HepG2 (cell line): Measurements from ENCODE around the gene PRM2. TPM values are rescaled to one million over a fixed set of nuclear protein-coding genes. Genes with fewer than 3 reads are reported as not detected.
A peak's percentile ranks its signal among the peaks of the same experiment; 100 is the strongest.

Source experiments
- ATF6 ChIP-seq: sonication (generic); formaldehyde crosslinking; conservative IDR thresholded peaks from 2 replicates; pipeline ENCODE4 v1.4.0; 2020; ENCODE audit warnings: missing genetic modification reagents
- CEBPB ChIP-seq: IDR thresholded peaks from 2 replicates; pipeline ENCODE4 v1.6.1; 2011; ENCODE audit warnings: low read depth, low read length, improper control_type of control experiment, borderline replicate concordance
- EP300 ChIP-seq, 3 experiments: sonication (generic) in 1 of 3; formaldehyde crosslinking in 1 of 3; IDR thresholded peaks; 2 replicates each; pipeline versions ENCODE4 v1.5.1 to v1.6.1; 2011 to 2020; ENCODE audit warnings: low read depth in 2 of 3, low read length in 2 of 3, borderline replicate concordance in 1 of 3, improper control_type of control experiment in 1 of 3, mild to moderate bottlenecking in 1 of 3, missing genetic modification reagents in 1 of 3, moderate library complexity in 1 of 3
- HNF1A ChIP-seq, 2 experiments: sonication (generic) in 1 of 2; formaldehyde crosslinking in 1 of 2; IDR thresholded peaks; 2 replicates each; pipeline versions ENCODE4 v1.4.0 to v1.6.1; 2016 to 2020; ENCODE audit warnings: borderline replicate concordance in 1 of 2, low read depth in 1 of 2, mild to moderate bottlenecking in 1 of 2, missing genetic modification reagents in 1 of 2
- LCORL ChIP-seq, 2 experiments: fragments of 450-650 bp in 1 of 2; sonication (generic) in 1 of 2; formaldehyde crosslinking in 1 of 2; IDR thresholded peaks; 2 replicates each; pipeline versions ENCODE4 v1.5.0 to v1.6.1; 2017 to 2020; ENCODE audit warnings: antibody characterized with exemption in 1 of 2, missing genetic modification reagents in 1 of 2
- PCBP2 ChIP-seq: fragments of 200-400 bp; formaldehyde crosslinking; optimal IDR thresholded peaks from 2 replicates; pipeline ENCODE3; 2018; ENCODE audit warnings: low read length, low read depth; ENCODE audit not compliant: poor library complexity, severe bottlenecking
- PREB ChIP-seq: sonication (generic); formaldehyde crosslinking; IDR thresholded peaks from 2 replicates; pipeline ENCODE4 v1.4.0; 2020; ENCODE audit warnings: missing genetic modification reagents
- SIN3B ChIP-seq: fragments of 150-350 bp; IDR thresholded peaks from 2 replicates; pipeline ENCODE4 v1.6.1; 2014; ENCODE audit warnings: low read length
- TFDP2 ChIP-seq: sonication (generic); formaldehyde crosslinking; IDR thresholded peaks from 2 replicates; pipeline ENCODE4 v1.4.0; 2020; ENCODE audit warnings: missing genetic modification reagents
- TSC22D2 ChIP-seq: sonication (generic); formaldehyde crosslinking; IDR thresholded peaks from 2 replicates; pipeline ENCODE4 v1.5.1; 2020; ENCODE audit warnings: missing genetic modification reagents, mild to moderate bottlenecking, borderline replicate concordance
- ZBTB21 ChIP-seq: sonication (generic); formaldehyde crosslinking; IDR thresholded peaks from 2 replicates; pipeline ENCODE4 v1.4.0; 2020; ENCODE audit warnings: missing genetic modification reagents
- ZBTB49 ChIP-seq: sonication (generic); formaldehyde crosslinking; IDR thresholded peaks from 2 replicates; pipeline ENCODE4 v1.4.0; 2020; ENCODE audit warnings: missing genetic modification reagents, borderline replicate concordance
- ZNF256 ChIP-seq: sonication (generic); formaldehyde crosslinking; conservative IDR thresholded peaks from 2 replicates; pipeline ENCODE4 v1.4.0; 2020; ENCODE audit warnings: missing genetic modification reagents
- ZNF788 ChIP-seq: sonication (generic); formaldehyde crosslinking; IDR thresholded peaks from 2 replicates; pipeline ENCODE4 v1.5.0; 2020; ENCODE audit warnings: mild to moderate bottlenecking, missing genetic modification reagents, borderline replicate concordance
- ZNF850 ChIP-seq: sonication (generic); formaldehyde crosslinking; conservative IDR thresholded peaks from 2 replicates; pipeline ENCODE4 v1.9.0; 2021; ENCODE audit warnings: mild to moderate bottlenecking, missing genetic modification reagents
- polyA plus RNA-seq, 8 experiments: library from polyadenylated mRNA; depleted of rRNA in 3 of 8; stranded (reverse) in 7 of 8; unstranded in 1 of 8; fragments of >200 nt; fragmentation: Illumina TruSeq in 4 of 8; extraction: Trizol in 4 of 8; gene quantifications; 2 replicates each; pipeline versions ENCODE4 v1.2.1 to v1.2.3, GENCODE V29; 2011 to 2016; ENCODE audit warnings: low read depth in 4 of 8, missing spikeins in 1 of 8, mixed read lengths in 1 of 8; ENCODE audit not compliant: insufficient read depth in 1 of 8
- total RNA-seq, 5 experiments: library from RNA; depleted of rRNA; stranded (reverse); fragments of >200 nt; fragmentation: Illumina TruSeq; extraction: Trizol; gene quantifications; 2 replicates each; pipeline ENCODE4 v1.2.3, GENCODE V29; 2016; ENCODE audit warnings: low read depth in 1 of 5

Gene PRM2
- total and polyA plus RNA-seq, 2 of the 13 experiments (the other 11 are each of a cell fraction or from before 2014, with no cell fraction given) = 0.54 TPM; not detected in 1

GRCh38 chr16:11296706-11297491 is 20.6 kb upstream of the PRM2 start (continued):
- TF ChIP-seq ZNF256 (no peak), HNF1A (IDR thresholded peaks at IDR 0.05; ENCODE audit: low read depth) (peak; percentile 92), HNF1A (CRISPR knock-in tag; IDR thresholded peaks at IDR 0.05; ENCODE audit: borderline replicate concordance) (peak; percentile 95), ATF6 (peak; percentile 13; the same call in 1 of the 2 replicates), ZBTB49 (CRISPR knock-in tag) (no peak), ZBTB21 (CRISPR knock-in tag) (no peak; the same call in 1 of the 2 replicates), LCORL (IDR thresholded peaks at IDR 0.05) (no peak), LCORL (CRISPR knock-in tag; IDR thresholded peaks at IDR 0.05) (peak; percentile 78; the same call in 1 of the 2 replicates), TFDP2 (no peak), EP300 (IDR thresholded peaks at IDR 0.05; ENCODE audit: low read depth in 2 of 2, low read length in 2 of 2) (peak in 1 of 2 experiments; percentile 36; a peak in 1 of 4 replicates), EP300 (CRISPR knock-in tag; IDR thresholded peaks at IDR 0.05; ENCODE audit: borderline replicate concordance) (no peak), SIN3B (no peak; the same call in 1 of the 2 replicates), TSC22D2 (peak; percentile 67), PCBP2 (no peak), ZNF850 (CRISPR knock-in tag) (no peak; the same call in 1 of the 2 replicates), PREB (CRISPR knock-in tag) (no peak), CEBPB (no peak), ZNF788 (CRISPR knock-in tag) (no peak; the same call in 1 of the 2 replicates)
